Activated T-helper 1 cell treated with anti-CD3 and anti-CD28 coated beads, Interleukin-2, amount 50 U/mL, for 16 hours (primary cell): ENCODE results near the gene CCDC87.
"Not testable (repeated sequence)": the region's sequence is repeated elsewhere in the genome, so short reads cannot be mapped to it uniquely, and the experiment has no call there.

Experiments
- DNase-seq, 2 donors: peaks; one replicate each; pipeline ENCODE4 v3.0.0-alpha.2; 2020; ENCODE audit warnings: low read depth in 1 of 2, low spot score in 1 of 2

The CCDC87 gene

DNA sequence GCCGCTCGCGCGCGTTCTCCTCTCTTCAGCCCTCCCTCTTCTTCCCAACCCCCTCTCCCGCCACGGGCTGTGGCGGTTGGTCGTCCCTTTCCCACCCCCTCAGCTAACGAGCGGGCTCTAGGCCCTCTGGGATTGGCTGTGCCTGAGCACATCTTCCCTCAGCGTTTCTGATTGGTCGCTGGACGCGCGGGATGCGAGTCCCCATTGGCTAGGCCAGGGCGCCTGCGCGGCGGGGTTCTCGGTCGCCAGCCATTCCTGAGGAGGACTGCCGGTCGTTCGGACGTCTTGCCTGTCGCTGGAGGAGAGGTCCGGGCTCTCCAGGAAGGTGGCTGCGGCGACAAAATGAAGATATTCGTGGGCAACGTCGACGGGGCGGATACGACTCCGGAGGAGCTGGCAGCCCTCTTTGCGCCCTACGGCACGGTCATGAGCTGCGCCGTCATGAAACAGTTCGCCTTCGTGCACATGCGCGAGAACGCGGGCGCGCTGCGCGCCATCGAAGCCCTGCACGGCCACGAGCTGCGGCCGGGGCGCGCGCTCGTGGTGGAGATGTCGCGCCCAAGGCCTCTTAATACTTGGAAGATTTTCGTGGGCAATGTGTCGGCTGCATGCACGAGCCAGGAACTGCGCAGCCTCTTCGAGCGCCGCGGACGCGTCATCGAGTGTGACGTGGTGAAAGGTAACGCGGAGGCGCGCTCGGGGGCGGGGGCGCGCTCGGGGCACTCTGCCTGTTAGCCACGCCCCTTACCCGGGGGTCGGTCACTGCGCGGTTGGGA, 23.7 kb upstream of the CCDC87 start, which contains the start of gene RBM14:
TSS of gene RBM14 (plus strand) at position 252 of the 776 bp plus-strand sequence. CDS start at position 343, 91 bp downstream.
- peak; percentile 96 to 97 for DNase-seq

DNA sequence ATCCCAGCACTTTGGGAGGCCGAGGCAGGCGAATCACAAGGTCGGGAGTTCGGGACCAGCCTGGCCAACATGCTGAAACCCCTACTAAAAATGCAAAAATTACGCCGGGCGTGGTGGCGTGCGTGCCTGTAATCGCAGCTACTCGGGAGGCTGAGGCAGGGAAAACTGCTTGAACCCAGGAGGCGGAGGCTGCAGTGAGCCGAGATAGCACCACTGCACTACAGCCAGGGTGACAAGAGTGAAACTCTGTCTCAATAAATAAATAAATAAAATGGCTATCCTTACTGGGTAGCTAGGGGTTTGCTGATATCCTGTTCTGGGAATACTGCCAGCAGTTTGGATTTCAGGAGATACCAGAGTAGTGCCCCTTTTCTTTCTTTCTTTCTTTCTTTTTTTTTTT, 21.2 kb upstream of the CCDC87 start:
- no peak for DNase-seq

DNA sequence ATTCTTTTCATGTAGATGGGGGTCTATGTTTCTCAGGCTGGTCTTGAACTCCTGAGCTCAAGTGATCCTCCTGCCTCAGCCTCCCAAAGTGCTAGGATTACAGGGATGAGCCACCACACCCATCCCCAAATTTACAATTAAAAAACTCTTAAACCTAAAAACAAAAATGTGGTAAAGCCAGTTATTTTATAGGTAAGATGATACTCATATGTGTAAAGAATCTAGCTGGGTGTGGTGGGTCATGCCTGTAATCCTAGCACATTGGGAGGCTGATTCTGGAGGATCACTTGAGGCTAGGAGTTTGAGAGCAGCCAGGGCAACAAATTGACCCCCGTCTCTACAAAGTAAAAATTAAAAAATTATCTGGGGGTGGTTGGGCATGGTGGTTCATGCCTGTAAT, 19.6 kb upstream of the CCDC87 start:
- DNase-seq = no peak

DNA sequence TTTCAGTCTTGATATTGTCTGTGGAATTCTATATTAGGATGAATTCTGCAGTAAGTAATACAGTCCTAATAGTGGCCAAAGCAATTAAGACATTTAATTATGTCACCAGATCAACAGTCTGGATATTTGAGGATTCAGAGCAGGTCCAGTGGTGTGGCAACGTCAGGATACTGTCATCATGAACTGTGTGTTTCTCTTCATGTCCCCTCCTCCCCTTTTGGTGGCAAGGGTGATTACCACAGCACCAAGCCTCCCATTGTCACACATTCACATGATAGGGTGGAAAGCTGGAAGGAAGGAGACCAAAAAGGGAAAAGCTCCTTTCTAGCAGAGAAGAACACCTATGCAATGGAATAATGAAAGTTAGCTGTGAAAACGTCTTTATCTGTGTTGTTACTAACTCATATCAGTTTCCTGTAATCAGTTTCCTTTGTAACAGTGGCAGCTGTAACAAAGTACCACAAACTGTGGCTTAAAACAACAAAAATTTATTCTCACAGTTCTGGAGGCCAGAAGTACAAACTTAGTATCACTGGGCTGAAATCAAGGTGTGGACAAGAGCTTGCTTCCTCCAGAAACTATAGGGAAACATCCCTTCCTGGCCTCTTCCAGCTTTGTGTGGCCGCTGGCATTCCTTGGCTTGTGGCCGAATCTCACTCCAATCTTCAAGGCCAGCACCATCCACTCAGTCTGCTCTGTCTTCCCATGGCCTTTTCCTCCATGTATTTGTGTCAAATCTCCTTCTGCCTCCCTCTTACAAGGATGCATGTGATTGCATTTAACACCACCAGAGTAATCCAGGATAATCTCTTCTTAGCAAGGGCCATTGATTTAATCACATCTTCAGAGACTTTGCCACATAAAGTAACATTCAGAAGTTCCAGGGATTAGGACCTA, 17.1 kb upstream of the CCDC87 start:
- DNase-seq = no peak

DNA sequence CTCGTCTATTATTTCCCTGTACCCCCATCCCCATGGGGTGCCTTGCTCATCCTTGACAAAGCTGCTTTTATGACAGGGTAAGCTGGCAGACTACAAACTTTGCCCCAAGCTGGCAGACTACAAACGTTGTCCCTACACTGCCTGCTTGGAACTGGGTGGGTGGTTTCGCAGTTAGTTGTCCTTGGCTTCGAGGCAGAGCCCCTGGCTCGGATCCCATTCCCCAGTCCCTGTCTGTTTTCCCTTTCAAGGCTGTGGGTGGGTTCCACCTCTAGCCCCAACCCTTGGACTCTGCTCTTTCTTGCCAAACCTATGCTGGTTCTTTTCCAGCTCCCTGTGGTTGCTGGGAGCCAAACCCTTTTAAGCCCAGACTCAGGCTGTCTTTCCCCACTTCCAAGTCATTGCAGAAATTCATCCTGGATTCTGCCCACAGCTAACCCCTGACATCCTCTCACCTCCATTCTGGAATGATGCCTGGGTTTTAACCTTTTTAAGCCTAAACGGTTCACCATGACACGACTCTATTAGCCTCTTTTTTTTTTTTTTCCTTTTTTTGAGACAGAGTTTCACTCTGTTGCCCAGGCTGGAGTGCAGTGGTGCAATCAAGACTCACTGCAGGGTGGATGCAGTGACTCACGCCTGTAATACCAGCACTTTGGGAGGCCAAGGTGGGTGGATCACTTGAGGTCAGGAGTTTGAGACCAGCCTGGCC, 14.4 kb upstream of the CCDC87 start:
- no peak for DNase-seq

DNA sequence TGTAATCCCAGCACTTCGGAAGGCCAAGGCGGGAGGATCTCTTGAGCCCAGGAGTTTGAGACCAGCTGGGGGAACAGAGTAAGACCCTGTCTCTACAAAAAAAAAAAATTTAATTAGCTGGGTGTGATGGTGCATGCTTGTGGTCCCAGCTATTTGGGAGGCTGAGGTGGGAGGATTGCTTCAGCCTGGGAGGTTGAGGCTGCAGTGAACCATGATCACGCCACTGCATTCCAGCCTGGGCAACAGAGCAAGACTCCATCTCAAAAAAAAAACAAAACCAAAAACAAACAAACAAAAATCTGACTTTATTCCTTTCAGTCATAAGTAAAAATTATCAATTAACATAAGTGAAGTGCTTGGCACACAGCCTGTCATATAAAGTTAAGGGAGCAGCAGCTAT, 13.7 kb upstream of the CCDC87 start:
- not testable (repeated sequence) for DNase-seq

DNA sequence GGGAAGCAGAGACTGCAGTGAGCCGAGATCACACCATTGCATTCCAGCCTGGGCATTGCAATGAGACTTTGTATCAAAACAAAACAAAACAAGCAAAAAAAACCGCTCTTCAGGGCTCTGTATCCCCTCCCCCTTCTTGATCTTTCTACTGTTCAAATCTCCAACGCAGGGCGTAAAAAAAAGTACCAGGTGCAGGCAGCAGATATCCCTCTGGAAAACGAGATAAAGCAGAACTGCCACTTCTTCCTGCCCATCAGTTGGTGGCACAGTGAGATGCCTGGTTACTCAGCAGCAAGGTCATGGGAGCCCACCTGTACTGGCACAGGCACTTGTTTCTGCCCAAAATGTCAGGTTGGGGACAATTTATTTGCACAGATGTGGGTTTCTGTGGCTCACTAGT, 11.3 kb upstream of the CCDC87 start:
- no peak for DNase-seq

DNA sequence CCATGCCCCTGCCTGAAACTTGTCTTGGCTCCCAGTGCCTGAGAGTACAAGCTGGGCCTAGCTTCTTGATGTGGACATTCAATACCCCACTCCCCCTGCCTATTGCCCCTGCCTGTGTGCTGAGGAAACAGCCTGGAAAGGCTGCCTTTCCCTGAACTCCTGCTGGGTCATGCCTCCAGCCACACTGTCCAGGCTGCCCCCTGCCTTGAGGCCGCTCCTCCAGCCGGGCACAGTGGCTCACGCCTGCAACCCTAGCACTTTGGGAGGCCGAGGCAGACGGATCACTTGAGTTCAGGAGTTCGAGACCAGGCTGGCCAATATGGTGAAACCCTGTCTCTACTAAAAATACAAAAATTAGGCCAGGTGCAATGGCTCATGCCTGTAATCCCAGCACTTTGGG, 10.2 kb upstream of the CCDC87 start:
- no peak for DNase-seq

DNA sequence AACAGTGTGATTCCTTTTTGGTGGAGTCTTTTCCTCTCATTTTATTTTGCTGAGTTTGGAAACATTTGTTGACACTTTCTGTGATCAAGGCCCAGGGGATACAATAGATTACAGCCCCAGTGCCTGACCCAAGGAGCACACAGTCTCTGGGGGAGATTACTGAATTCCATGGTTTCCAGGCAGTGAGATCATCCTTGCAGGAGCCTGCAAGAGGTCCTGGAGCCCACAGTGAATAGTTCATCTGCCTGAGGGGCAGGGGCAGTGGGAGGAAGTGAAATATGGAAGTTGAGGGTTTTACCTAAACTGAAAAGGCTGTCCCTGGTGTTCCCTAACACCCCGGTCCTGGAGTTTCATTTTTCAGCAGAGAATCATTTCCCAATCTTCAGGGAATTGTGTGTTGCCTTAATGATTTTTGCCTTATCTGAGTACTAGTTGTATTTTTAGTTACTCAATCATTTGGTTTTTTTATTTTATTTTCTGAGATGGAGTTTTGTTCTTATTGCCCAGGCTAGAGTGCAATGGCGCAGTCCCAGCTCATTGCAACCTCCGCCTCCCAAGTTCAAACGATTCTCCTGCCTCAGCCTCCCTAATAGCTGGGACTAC, 7.9 kb upstream of the CCDC87 start:
- DNase-seq = no peak

DNA sequence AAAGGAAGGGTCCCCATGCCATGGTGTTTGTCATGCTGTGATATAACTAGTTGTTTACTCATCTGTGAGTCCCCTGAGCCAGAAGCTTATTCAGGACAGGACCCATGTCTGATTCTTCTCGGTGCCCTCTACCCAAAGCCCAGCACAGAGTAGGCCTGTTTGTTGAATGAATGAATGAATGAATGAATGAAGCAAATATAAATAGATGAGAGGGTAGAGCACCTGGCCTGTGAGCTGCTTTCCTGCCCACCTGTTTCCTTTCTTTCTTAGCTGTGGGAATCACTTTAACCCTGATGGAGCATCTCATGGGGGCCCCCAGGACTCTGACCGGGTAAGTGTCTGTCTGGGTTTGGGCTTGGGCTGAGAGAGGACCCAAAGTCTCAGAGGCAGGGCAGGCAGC, 7.4 kb upstream of the CCDC87 start:
- DNase-seq = no peak

DNA sequence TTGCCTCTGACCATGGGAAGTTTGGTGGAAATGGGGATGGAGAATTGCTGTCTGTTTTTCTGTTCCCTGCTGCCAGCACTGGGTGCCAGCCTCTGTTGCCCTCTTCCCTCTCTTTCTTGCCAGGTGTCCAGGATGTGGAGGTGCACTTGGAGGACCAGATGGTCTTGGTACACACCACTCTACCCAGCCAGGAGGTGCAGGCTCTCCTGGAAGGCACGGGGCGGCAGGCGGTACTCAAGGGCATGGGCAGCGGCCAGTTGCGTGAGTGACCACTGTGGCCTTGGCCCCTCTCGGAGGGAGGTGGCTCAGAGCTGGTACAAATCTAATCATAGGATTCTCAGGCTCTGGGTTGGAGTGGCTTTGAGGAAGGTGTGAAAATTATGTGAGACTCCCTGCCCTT, 6.1 kb upstream of the CCDC87 start:
- no peak for DNase-seq

DNA sequence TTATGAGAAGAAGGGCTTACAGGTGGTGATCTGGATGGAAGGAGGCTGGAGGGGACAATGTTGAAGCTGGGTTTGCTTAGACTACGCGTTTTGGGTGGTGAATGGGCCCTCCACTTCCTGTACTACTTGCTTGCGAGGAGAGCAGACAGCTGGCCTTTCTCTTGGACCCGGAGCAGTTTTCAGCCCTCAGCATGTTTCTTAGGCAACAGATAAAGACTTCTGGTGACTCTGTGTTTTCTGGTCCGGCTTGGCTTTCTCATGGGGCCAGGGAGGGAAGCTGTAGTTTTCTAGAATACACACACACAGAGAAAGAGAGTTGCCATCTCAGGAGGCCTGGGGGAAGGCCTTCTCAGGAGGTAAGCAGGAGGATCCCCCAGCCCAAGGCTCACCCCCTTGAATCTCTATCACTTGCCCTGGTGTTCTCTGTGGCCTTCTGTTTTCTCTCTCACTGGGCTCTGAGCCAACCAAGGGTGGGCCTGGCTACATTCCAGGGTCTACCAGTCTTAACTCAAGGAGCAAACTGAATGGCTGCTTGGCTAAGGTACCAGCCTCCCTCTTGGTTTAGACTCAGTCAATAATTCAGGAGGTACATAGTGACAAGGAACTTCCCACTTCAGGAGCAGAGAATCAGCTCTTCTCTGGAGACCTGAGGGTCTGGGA, 2.5 kb upstream of the CCDC87 start:
- no peak for DNase-seq

DNA sequence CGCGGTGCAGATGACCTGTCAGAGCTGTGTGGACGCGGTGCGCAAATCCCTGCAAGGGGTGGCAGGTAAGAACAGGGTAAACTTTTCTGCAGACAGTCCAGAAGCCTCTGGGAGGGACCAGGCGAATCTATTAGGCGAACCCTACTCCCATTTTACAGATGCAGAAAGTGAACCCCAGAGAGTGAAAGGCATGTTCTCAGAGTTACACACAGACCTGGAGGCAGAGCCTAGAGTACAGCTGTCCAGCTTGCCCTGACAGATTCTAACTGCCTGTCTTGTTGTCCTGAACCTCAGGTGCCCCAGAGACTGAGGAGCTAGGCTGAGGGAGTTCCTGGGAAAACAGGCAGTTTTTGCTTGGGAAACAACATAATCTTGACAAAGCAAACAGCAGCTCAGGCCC, 787 bp upstream of the CCDC87 start:
- no peak for DNase-seq

DNA sequence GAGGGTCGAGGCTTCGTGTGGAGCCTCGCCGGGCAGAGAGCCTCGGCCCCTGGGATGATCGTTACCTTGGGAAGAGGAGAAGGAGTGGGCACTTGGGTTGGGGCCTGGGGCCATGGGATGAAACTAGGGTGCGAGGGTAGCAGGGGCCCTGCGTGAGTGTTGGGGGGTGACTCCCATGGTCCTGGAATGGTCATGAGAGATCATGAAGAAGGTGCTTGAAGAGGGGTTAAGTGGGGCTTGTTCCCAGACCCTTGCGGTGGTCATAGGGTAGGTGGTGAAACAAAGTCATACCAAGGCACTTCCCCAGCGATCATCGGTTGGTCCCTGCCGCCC, 406 bp upstream of the CCDC87 start:
- DNase-seq = no peak

DNA sequence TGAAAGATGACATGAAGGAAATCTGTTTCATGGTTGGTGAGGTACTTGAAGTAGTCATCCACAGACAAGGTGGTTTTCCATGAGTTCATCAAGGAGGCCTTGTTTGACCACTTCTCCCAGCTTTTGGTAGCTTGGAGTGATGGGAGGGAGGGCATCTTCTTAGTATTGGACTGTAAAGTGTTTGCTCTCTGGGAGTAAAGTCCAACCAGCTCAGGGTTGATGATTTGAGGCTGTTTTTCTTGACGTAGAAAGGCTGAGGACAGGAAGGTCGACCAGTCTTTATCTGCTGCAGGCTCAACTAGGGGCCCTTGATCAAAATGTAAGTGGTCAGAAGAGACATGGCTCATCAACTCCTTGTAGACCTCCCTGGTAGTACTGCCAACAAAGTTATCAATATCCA, 1.7 kb downstream of the CCDC87 start:
- no peak for DNase-seq

DNA sequence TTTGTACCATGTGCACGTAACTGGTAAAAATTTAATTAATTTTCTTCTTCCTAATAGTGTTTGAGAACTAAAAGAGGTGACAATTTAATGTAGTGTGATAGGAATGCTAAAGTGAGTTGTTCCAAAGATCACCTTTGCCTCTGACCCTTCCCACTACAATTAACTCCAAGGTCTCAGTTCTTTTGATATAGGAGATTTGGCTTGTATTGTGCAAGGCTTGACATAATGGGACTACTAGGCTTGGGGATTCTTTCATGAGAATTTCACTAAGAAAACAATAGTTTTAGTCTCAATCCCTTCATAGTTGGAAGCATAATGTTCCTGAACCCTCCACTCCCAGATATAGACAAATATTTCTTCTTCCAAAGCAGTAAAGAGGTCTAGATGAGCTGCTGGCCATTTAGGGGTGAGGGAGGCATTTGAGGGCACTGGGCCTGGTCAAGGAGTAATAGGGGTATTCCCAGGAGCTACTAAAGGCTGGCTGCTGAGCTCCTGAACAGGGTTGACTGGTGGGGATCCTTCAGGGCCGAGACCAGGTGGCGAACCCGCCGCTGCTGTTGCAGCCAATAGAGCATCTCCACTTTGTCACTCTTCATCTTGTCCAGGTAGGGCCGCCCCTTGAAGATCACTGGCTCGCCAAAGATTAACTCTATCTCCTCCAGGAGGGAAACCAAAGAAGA, 2.7 kb downstream of the CCDC87 start:
- DNase-seq = no peak

DNA sequence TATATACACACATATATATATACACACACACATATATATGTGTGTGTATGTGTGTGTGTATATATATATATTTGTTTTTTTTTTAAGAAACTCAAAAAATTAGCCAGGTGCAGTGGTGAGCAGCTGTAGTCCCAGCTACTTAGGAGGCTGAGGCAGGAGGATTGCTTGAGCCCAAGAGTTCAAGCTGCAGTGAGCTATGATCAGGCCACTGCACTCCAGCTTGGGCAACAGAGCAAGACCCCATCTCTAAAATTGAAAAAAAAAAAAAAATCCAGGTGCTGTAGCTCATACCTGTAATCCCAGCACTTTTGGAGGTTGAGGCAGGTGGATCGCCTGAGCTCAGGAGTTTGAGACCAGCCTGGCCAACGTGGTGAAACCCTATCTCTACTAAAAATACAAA, 3.5 kb downstream of the CCDC87 start:
- DNase-seq = not testable (repeated sequence)

DNA sequence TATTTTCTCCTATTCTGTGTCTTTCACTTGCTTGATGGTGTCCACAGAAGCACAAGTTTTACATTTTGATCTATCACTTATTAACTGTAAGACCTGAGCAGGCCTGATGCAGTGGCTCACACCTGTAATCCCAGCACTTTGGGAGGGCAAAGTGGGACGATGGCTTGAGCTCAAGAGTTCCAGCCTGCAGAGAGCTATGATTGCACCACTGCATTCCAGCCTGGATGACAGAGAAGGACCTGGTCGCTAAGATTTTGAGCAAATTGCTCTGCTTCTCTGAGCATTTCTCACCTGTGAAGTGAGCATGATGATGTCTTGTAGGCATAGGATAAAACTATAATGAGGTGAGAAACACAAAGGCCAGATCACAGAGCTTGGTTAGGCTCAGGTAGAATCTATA, 6.7 kb downstream of the CCDC87 start:
- DNase-seq = no peak

DNA sequence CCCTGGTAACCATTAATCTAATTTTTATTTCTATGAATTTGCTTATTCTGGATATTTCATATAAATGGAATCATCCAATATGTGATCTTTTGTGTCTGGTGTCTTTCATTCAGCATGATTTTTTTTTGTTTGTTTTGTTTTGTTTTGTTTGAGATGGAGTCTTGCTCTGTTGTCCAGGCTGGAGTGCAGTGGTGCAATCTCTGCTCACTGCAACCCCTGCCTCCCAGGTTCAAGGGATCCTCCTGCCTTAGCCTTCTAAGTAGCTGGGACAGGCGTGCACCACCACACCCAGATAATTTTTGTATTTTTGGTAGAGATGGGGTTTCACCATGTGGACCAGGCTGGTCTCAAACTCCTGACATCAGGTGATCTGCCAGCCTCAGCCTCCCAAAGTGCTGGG, 7.4 kb downstream of the CCDC87 start:
- DNase-seq = not testable (repeated sequence)

DNA sequence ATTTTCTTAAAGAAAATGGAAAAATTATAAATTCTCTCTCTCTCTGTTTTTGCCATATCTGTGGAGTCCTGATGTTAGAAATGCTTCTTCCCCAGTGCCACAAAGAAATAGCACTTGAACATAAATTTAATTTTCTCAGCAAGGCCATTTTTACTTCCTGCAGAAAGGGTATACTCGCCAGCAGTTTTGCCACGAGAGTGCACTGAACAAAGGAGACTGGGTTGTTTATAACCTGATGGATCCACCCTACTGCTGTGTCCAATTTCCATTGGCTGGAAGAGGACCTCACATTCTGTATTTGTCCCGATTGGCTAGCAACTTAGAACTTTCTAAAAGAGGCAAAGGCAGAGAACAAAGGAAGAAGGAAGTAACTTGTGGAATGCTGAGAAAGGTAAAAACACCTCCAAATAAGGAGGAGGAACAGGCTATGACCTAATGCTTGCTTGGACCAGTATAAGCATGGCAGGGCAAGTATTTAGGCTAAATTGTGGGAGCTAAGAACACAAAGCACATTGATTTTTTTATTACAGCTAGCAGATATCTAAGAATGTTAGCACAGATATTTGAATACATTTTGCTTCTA, 10.2 kb downstream of the CCDC87 start:
- DNase-seq = not testable (repeated sequence)
